PFSK-1 (cell line): ENCODE data around the gene RUNX2.

Experiments
- FOXP2 ChIP-seq: optimal IDR thresholded peaks from 2 replicates; pipeline ENCODE3; 2011; ENCODE audit warnings: borderline replicate concordance, control low read depth, inconsistent platforms; ENCODE audit not compliant: insufficient read depth; ENCODE audit errors: extremely low read length, extremely low read depth
- POLR2AphosphoS5 ChIP-seq: IDR thresholded peaks from 2 replicates; pipeline ENCODE4 v1.6.1; 2012; ENCODE audit warnings: low read depth, mild to moderate bottlenecking, control low read depth, low read length, moderate library complexity
- SIN3A ChIP-seq: IDR thresholded peaks from 2 replicates; pipeline ENCODE4 v1.6.1; 2012; ENCODE audit warnings: mild to moderate bottlenecking, low read length, moderate library complexity, borderline replicate concordance; ENCODE audit not compliant: insufficient read depth
- TAF1 ChIP-seq: IDR thresholded peaks from 2 replicates; pipeline ENCODE4 v1.6.1; 2012; ENCODE audit warnings: low read length, control low read depth, borderline replicate concordance; ENCODE audit not compliant: insufficient read depth
- TF ChIP-seq, protein P1 (sequence below), 2 experiments: IDR thresholded peaks; 2 replicates each; pipeline versions ENCODE4 v1.6.1 to v1.8.0; 2011 to 2012; ENCODE audit warnings: low read depth in 2 of 2, low read length in 2 of 2, control low read depth in 1 of 2, inconsistent platforms in 1 of 2, mild to moderate bottlenecking in 1 of 2, moderate library complexity in 1 of 2; ENCODE audit not compliant: insufficient read depth in 1 of 2

- TF ChIP-seq SIN3A (no peak), POLR2AphosphoS5 (no peak), TAF1 (no peak), FOXP2 (no peak)
- TF ChIP-seq, protein P1, sequence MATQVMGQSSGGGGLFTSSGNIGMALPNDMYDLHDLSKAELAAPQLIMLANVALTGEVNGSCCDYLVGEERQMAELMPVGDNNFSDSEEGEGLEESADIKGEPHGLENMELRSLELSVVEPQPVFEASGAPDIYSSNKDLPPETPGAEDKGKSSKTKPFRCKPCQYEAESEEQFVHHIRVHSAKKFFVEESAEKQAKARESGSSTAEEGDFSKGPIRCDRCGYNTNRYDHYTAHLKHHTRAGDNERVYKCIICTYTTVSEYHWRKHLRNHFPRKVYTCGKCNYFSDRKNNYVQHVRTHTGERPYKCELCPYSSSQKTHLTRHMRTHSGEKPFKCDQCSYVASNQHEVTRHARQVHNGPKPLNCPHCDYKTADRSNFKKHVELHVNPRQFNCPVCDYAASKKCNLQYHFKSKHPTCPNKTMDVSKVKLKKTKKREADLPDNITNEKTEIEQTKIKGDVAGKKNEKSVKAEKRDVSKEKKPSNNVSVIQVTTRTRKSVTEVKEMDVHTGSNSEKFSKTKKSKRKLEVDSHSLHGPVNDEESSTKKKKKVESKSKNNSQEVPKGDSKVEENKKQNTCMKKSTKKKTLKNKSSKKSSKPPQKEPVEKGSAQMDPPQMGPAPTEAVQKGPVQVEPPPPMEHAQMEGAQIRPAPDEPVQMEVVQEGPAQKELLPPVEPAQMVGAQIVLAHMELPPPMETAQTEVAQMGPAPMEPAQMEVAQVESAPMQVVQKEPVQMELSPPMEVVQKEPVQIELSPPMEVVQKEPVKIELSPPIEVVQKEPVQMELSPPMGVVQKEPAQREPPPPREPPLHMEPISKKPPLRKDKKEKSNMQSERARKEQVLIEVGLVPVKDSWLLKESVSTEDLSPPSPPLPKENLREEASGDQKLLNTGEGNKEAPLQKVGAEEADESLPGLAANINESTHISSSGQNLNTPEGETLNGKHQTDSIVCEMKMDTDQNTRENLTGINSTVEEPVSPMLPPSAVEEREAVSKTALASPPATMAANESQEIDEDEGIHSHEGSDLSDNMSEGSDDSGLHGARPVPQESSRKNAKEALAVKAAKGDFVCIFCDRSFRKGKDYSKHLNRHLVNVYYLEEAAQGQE (IDR thresholded peaks at IDR 0.05; ENCODE audit: insufficient read depth in 1 of 2, low read depth in 2 of 2, low read length in 2 of 2) = no peak
Observed at GRCh38 chr6:45531999-45532595, 204.0 kb downstream of the RUNX2 start.
